ENCODE data around the gene KMT2B. TPM values are rescaled to one million over a fixed set of nuclear protein-coding genes. Genes with fewer than 3 reads are reported as not detected.

Gene KMT2B
- total and polyA plus RNA-seq, 2 experiments from 2014 or later: 15.8 to 49.8 TPM

GRCh38 chr19:35669566-35669965, 48.2 kb upstream of the KMT2B start (continued):
- TF ChIP-seq CTCF (conservative IDR thresholded peaks at IDR 0.05; ENCODE audit: low read depth in 2 of 2): no peak
- no peak for TF ChIP-seq REST (IDR thresholded peaks at IDR 0.05; ENCODE audit: unreplicated experiment)

GRCh38 chr19:35669974-35670373, 47.8 kb upstream of the KMT2B start:
- Mint-ChIP-seq H3K27me3 (ENCODE audit: insufficient read depth, low read depth, poor library complexity) (peaks cover 9% of the 10 kb centered on the region), H3K9me3 (no peaks in the 10 kb centered on the region; the same call in 2 of the 3 replicates), H3K36me3 (ENCODE audit: low read depth) (no peaks in the 10 kb centered on the region), H3K4me1 (peaks cover 6% of the 10 kb centered on the region; the same call in 2 of the 3 replicates), H3K4me3 (no peak overlapping the region), H3K27ac (no peak overlapping the region)
- Histone ChIP-seq H3K4me3 (no peak overlapping the region), H3K4me2 (no peak overlapping the region), H3K36me3 (ENCODE audit: insufficient read depth) (no peaks in the 10 kb centered on the region), H3K27me3 (ENCODE audit: insufficient read depth) (no peaks in the 10 kb centered on the region), H3K9me2 (ENCODE audit: insufficient read depth) (no peaks in the 10 kb centered on the region), H3F3A (replicated peaks; ENCODE audit: low read depth) (0 out of 2 replicates have a peak, but pooled peaks cover 3% of the 10 kb centered on the region), H3K4me1 (ENCODE audit: insufficient read depth) (no peaks in the 10 kb centered on the region; the same call in 1 of the 2 replicates), H3K27ac (ENCODE audit: low read depth) (no peak overlapping the region), H3K79me2 (replicated peaks; ENCODE audit: insufficient read depth) (no peaks in the 10 kb centered on the region), H4K20me1 (replicated peaks; ENCODE audit: insufficient read depth) (no peaks in the 10 kb centered on the region), H2AFZ (no peak overlapping the region)
- ATAC-seq (no peak), DNase-seq (ENCODE audit: low spot score) (no peak)
- no peak for TF ChIP-seq EZH2 (IDR thresholded peaks at IDR 0.05; ENCODE audit: low read depth, unreplicated experiment)
- no peak for TF ChIP-seq CREB1 (CRISPR knock-in tag; IDR thresholded peaks at IDR 0.05; ENCODE audit: low read depth)
- no peak for TF ChIP-seq EZH2phosphoT487 (IDR thresholded peaks at IDR 0.05; ENCODE audit: unreplicated experiment)
- no peak for TF ChIP-seq NANOG (IDR thresholded peaks at IDR 0.05; ENCODE audit: borderline replicate concordance)
- TF ChIP-seq ZNF114 (CRISPR knock-in tag; IDR thresholded peaks at IDR 0.05): no peak
- TF ChIP-seq ZNF331 (CRISPR knock-in tag; IDR thresholded peaks at IDR 0.05; ENCODE audit: low read depth): no peak
- TF ChIP-seq ETS1 (IDR thresholded peaks at IDR 0.05): no peak
- no peak for TF ChIP-seq REST (IDR thresholded peaks at IDR 0.05; ENCODE audit: unreplicated experiment)
- no peak for TF ChIP-seq CTCF (conservative IDR thresholded peaks at IDR 0.05; ENCODE audit: low read depth in 2 of 2)
- no peak for TF ChIP-seq JUNB (IDR thresholded peaks at IDR 0.05; ENCODE audit: unreplicated experiment)
- TF ChIP-seq STAT1 (IDR thresholded peaks at IDR 0.05; ENCODE audit: unreplicated experiment): no peak
